ENCODE results near the gene MRPS7. TPM values are rescaled to one million over a fixed set of nuclear protein-coding genes. Genes with fewer than 3 reads are reported as not detected.

The MRPS7 gene
- total RNA-seq, 1 experiment from 2014 or later, result 51.3 TPM

- H3K4me2 ChIP-seq, result no peak overlapping the region
- intact Hi-C loops (cut with micrococcal nuclease; ENCODE audit: unreplicated experiment), result no loop called here
- H3K27me3 ChIP-seq (ENCODE audit: insufficient read depth, low read depth), result no peaks in the 10 kb centered on the region
- H3K36me3 ChIP-seq (ENCODE audit: low read depth), result 0 out of 2 replicates have a peak, but pooled peaks cover 23% of the 10 kb centered on the region
- no peaks in the 10 kb centered on the region for H3K79me2 ChIP-seq (ENCODE audit: low read depth)
- H3K4me1 ChIP-seq (replicated peaks; ENCODE audit: insufficient read depth), result no peaks in the 10 kb centered on the region
- ChIA-PET CTCF (no interaction called here), POLR2A (ENCODE audit: unreplicated experiment) (interaction anchor here (0.7 kb wide), 1 partner anchor 17 kb away, joined by 3 read pairs; no protein-coding TSS in a partner anchor)
- no peak overlapping the region for H2AFZ ChIP-seq
- H3F3A ChIP-seq (ENCODE audit: insufficient read depth, low read depth), result peaks cover 32% of the 10 kb centered on the region; the same call in 1 of the 2 replicates
- no peaks in the 10 kb centered on the region for H4K20me1 ChIP-seq (ENCODE audit: insufficient read depth)
- no peak for DNase-seq
- H3K27ac ChIP-seq, result no peak overlapping the region
- H3K9me3 ChIP-seq (ENCODE audit: insufficient read depth, low read depth), result no peaks in the 10 kb centered on the region
- no peaks in the 10 kb centered on the region for H3K9me2 ChIP-seq (ENCODE audit: insufficient read depth)
- H3K4me3 ChIP-seq, result no peak overlapping the region
- TF ChIP-seq EZH2 (IDR thresholded peaks at IDR 0.05; ENCODE audit: low read depth), result no peak
- TF ChIP-seq CTCF (conservative IDR thresholded peaks at IDR 0.05), result no peak
- BruUV-seq (replicated peaks), result no TSS peak
Observed at GRCh38 chr17:75232786-75233185, 28.9 kb upstream of the MRPS7 start.

GRCh38 chr17:75237100-75238014 is 24.3 kb upstream of the MRPS7 start:
- no peak overlapping the region for H2AFZ ChIP-seq
- POLR2A ChIA-PET (ENCODE audit: unreplicated experiment), result no interaction called here
- H3K9me3 ChIP-seq (ENCODE audit: insufficient read depth, low read depth), result no peaks in the 10 kb centered on the region
- 0 out of 2 replicates have a peak, but pooled peaks cover 3% of the 10 kb centered on the region for H4K20me1 ChIP-seq (ENCODE audit: insufficient read depth)
- peaks cover 41% of the 10 kb centered on the region; the same call in 1 of the 2 replicates for H3F3A ChIP-seq (ENCODE audit: insufficient read depth, low read depth)
- H3K79me2 ChIP-seq (ENCODE audit: low read depth), result no peaks in the 10 kb centered on the region
- CTCF ChIA-PET, result interaction anchor here (0.6 kb wide), 1 partner anchor 1017 kb away, joined by 3 read pairs; no protein-coding TSS in a partner anchor
- intact Hi-C loops (cut with micrococcal nuclease; ENCODE audit: unreplicated experiment), result no loop called here
- H3K4me1 ChIP-seq (replicated peaks; ENCODE audit: insufficient read depth), result no peaks in the 10 kb centered on the region
- TF ChIP-seq EZH2 (IDR thresholded peaks at IDR 0.05; ENCODE audit: low read depth) (no peak), CTCF (conservative IDR thresholded peaks at IDR 0.05) (no peak)
- no peak overlapping the region for H3K27ac ChIP-seq
- no peaks in the 10 kb centered on the region for H3K9me2 ChIP-seq (ENCODE audit: insufficient read depth)
- H3K4me3 ChIP-seq, result no peak overlapping the region
- BruUV-seq (replicated peaks), result no TSS peak
- no peaks in the 10 kb centered on the region for H3K27me3 ChIP-seq (ENCODE audit: insufficient read depth, low read depth)
- no peak overlapping the region for H3K4me2 ChIP-seq
- 0 out of 2 replicates have a peak, but pooled peaks cover 25% of the 10 kb centered on the region for H3K36me3 ChIP-seq (ENCODE audit: low read depth)
- DNase-seq, result no peak

GRCh38 chr17:75238020-75238580 is 23.6 kb upstream of the MRPS7 start:
- Histone ChIP-seq H3K36me3 (ENCODE audit: low read depth) (0 out of 2 replicates have a peak, but pooled peaks cover 18% of the 10 kb centered on the region), H3K4me3 (no peak overlapping the region), H3K27ac (no peak overlapping the region), H3F3A (ENCODE audit: insufficient read depth, low read depth) (peaks cover 41% of the 10 kb centered on the region; the same call in 1 of the 2 replicates), H3K9me3 (ENCODE audit: insufficient read depth, low read depth) (no peaks in the 10 kb centered on the region), H4K20me1 (ENCODE audit: insufficient read depth) (0 out of 2 replicates have a peak, but pooled peaks cover 3% of the 10 kb centered on the region), H3K9me2 (ENCODE audit: insufficient read depth) (no peaks in the 10 kb centered on the region), H3K4me2 (no peak overlapping the region), H3K27me3 (ENCODE audit: insufficient read depth, low read depth) (no peaks in the 10 kb centered on the region), H2AFZ (no peak overlapping the region), H3K79me2 (ENCODE audit: low read depth) (no peaks in the 10 kb centered on the region), H3K4me1 (replicated peaks; ENCODE audit: insufficient read depth) (no peaks in the 10 kb centered on the region)
- BruUV-seq (replicated peaks), result no TSS peak
- TF ChIP-seq CTCF (conservative IDR thresholded peaks at IDR 0.05), result no peak
- TF ChIP-seq EZH2 (IDR thresholded peaks at IDR 0.05; ENCODE audit: low read depth), result no peak
- ChIA-PET CTCF (no interaction called here), POLR2A (ENCODE audit: unreplicated experiment) (no interaction called here)
- intact Hi-C loops (cut with micrococcal nuclease; ENCODE audit: unreplicated experiment), result no loop called here
- no peak for DNase-seq
